Heart left ventricle (tissue), 16 donors: ENCODE data around the gene AUH. TPM values are rescaled to one million over a fixed set of nuclear protein-coding genes. Genes with fewer than 3 reads are reported as not detected.

Source experiments
- ATAC-seq, 4 donors: fragments of 200-7000 bp; cut with Tn5 transposase; one replicate each; pipeline ENCODE4 v1.9.1; 2020 to 2022; ENCODE audit warnings: moderate library complexity in 4 of 4, mild to moderate bottlenecking in 3 of 4, moderate number of reproducible peaks in 1 of 4
- DNase-seq, 5 donors: peaks; one replicate each; pipeline ENCODE4 v3.0.0-alpha.2; 2020
- H3K27ac ChIP-seq, 12 donors: fragments of 200-600 bp; sonication (generic) in 4 of 12; one replicate each; pipeline versions ENCODE4 v1.5.0 to v1.8.0; 2016 to 2022; ENCODE audit warnings: mild to moderate bottlenecking in 2 of 12
- H3K27me3 ChIP-seq, 9 donors: fragments of 200-600 bp; sonication (generic) in 2 of 9; one replicate each; pipeline versions ENCODE4 v1.5.1 to v1.8.0; 2016 to 2022; ENCODE audit warnings: mild to moderate bottlenecking in 3 of 9
- H3K36me3 ChIP-seq, 9 donors: fragments of 200-600 bp; sonication (generic) in 2 of 9; one replicate each; pipeline versions ENCODE4 v1.5.0 to v1.8.0; 2018 to 2022; ENCODE audit warnings: mild to moderate bottlenecking in 2 of 9
- H3K4me1 ChIP-seq, 12 donors: fragments of 200-600 bp; sonication (generic) in 4 of 12; one replicate each; pipeline versions ENCODE4 v1.5.0 to v1.8.0; 2016 to 2022; ENCODE audit warnings: mild to moderate bottlenecking in 3 of 12
- H3K4me3 ChIP-seq, 12 donors: fragments of 200-600 bp; sonication (generic) in 4 of 12; one replicate each; pipeline versions ENCODE4 v1.5.0 to v1.8.0; 2017 to 2022; ENCODE audit warnings: mild to moderate bottlenecking in 9 of 12, moderate library complexity in 4 of 12
- H3K9me3 ChIP-seq, 12 donors: fragments of 200-600 bp; sonication (generic) in 4 of 12; one replicate each; pipeline versions ENCODE4 v1.5.0 to v1.8.0; 2016 to 2022; ENCODE audit warnings: mild to moderate bottlenecking in 1 of 12
- CTCF ChIP-seq, 12 donors: fragments of 200-600 bp; sonication (generic) in 4 of 12; IDR thresholded peaks; one replicate each; pipeline versions ENCODE4 v1.5.0 to v1.8.0; 2018 to 2022; ENCODE audit warnings: antibody characterized with exemption in 12 of 12, mild to moderate bottlenecking in 5 of 12
- POLR2A ChIP-seq, 2 donors: fragments of 450-650 bp; IDR thresholded peaks; one replicate each; pipeline ENCODE4 v1.6.1; 2017; ENCODE audit warnings: antibody characterized with exemption in 2 of 2, mild to moderate bottlenecking in 2 of 2, moderate library complexity in 2 of 2
- whole genome bisulfite sequencing, 4 donors: extraction: QIAGEN DNeasy Blood & Tissue Kit in 2 of 4; methylation state at CpG; one replicate each; pipeline versions ENCODE4 v1.1.5 to v1.1.7; 2013 to 2018; 5-methylcytosine and 5-hydroxymethylcytosine counted together
- intact Hi-C, 10 donors: fragments of 100-400 bp; cut with DNase I; formaldehyde crosslinking; loops; one replicate each; pipeline versions ENCODE4 v1.11.1 to v1.14.2; 2022
- polyA plus RNA-seq, 2 donors: library from polyadenylated mRNA; stranded (reverse); fragments of 200-250 nt; gene quantifications; one replicate each; pipeline ENCODE4 v1.2.3, GENCODE V29; 2013
- total RNA-seq, 9 donors: library from RNA; depleted of rRNA in 2 of 9; stranded (reverse); fragments of >200 nt in 2 of 9; fragmentation: NEBNext Ultra II Directional in 3 of 9; extraction: Animal tissue kit (Norgen Biotek cat#: 25700) in 3 of 9; gene quantifications; one replicate each; pipeline versions ENCODE4 v1.1.0 to v1.2.4, GENCODE V29; 2016 to 2023
- donor health status: ischemic (EF 13 %, LVEDD 7.1; RV severe dilation, severe dysfunction).
- donor health status: healthy with polysubstance abuse.
- donor health status: DM: no; HTN: yes; CAD: no.
- donor health status: DM: no; HTN: no; CAD: no.
- donor health status: ischemic (EF 25% LVEDD 6.9; RV normal size, moderate dysfunction).
- donor health status: ischemic (EF 25% LVEDD 5.7; RV mildly dilated, moderate dysfunction).
- donor health status: healthy.
- donor health status: DM: yes; HTN: yes; CAD: no.
- donor health status: ischemic (EF 35%, LVEDD 5.7; RV mildly dilated, moderate dysfunction).
- donor health status: nonischemic (EF 11% LVEDD 7.7; RV severe dilation, severe dysfunction).
- donor health status: DM: yes; HTN: yes; CAD: no.
- donor health status: PGD.
- donor health status: ischemic (EF 29% LVEDD 5.4; RV normal size, mild dysfunction).
- donor health status: nonischemic (EF 23%, LVEDD 6.1; RV moderate dilation, normal function).

The AUH gene
- total and polyA plus RNA-seq, 11 donors = 19.0 to 54.7 (median 39.7) TPM

- Histone ChIP-seq H3K4me3 (no peak overlapping the region), H3K9me3 (no peaks in the 10 kb centered on the region), H3K27me3 (no peaks in the 10 kb centered on the region), H3K4me1 (peaks cover 0 to 10% (median 1%) of the 10 kb centered on the region in 12 donors), H3K36me3 (no peaks in the 10 kb centered on the region), H3K27ac (no peak overlapping the region)
- no peak for TF ChIP-seq CTCF (IDR thresholded peaks at IDR 0.05)
- no peak for TF ChIP-seq POLR2A (IDR thresholded peaks at IDR 0.05)
- intact Hi-C loops = no loop called here
- no peak for ATAC-seq
- WGBS, 4 donors = 95 to 98% (median 97%) methylated on average over 3 of the region's 3 CpGs
- no peak for DNase-seq
Measured at GRCh38 chr9:91276513-91276912, 85.2 kb downstream of the AUH start.

GRCh38 chr9:91275655-91276054 lies 86.1 kb downstream of the AUH start:
- Histone ChIP-seq H3K4me1 (peaks cover 0 to 10% (median 1%) of the 10 kb centered on the region in 12 donors), H3K27ac (no peak overlapping the region), H3K27me3 (no peaks in the 10 kb centered on the region), H3K4me3 (no peak overlapping the region), H3K36me3 (no peaks in the 10 kb centered on the region), H3K9me3 (no peaks in the 10 kb centered on the region)
- intact Hi-C loops = no loop called here
- TF ChIP-seq POLR2A (IDR thresholded peaks at IDR 0.05) (no peak), CTCF (IDR thresholded peaks at IDR 0.05) (no peak)
- ATAC-seq = no peak
- DNase-seq = no peak
- 91 to 95% (median 94%) methylated on average over 1 of the region's 1 CpG for WGBS, 4 donors

GRCh38 chr9:91274949-91275492 lies 86.7 kb downstream of the AUH start:
- H3K27me3 ChIP-seq = no peaks in the 10 kb centered on the region
- no peak overlapping the region for H3K27ac ChIP-seq
- WGBS, 4 donors = 83 to 93% (median 89%) methylated on average over 2 of the region's 2 CpGs
- ATAC-seq (no peak), DNase-seq (no peak)
- H3K4me3 ChIP-seq = no peak overlapping the region
- H3K4me1 ChIP-seq = peaks cover 0 to 9% (median 1%) of the 10 kb centered on the region in 12 donors
- H3K9me3 ChIP-seq = no peaks in the 10 kb centered on the region
- TF ChIP-seq POLR2A (IDR thresholded peaks at IDR 0.05) (no peak), CTCF (IDR thresholded peaks at IDR 0.05) (no peak)
- intact Hi-C loops = no loop called here
- H3K36me3 ChIP-seq = no peaks in the 10 kb centered on the region

DNA sequence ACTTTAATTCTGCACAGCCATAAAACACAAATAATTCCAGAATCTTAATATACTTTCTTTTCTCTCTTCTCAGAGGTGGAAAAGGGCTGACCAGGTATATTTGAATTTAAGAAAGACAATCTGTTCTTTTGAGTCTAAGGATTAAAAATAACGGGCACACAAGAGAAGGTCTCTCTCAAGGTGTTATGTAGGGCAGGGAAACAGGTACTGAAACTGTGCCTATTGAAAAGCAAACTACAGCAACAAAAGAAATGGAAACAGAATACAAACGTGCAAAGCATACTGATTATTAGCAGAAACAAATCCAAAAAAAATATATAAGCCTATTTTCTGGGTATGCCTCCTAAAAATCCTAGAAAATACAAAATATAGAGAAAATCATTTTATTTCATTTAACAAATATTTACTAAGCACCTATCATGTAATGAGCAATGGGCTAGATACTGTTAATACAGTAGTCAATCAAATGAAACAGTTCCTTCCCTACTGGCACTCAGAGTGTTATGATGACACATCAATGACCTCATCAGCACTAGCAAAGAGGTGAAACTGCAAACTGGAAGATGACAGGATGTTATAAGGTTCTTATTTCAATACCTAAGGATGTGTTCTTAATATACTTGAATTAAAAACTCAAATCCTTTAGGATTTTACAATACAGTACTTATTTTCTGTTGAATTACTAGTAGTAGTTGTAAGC lies 87.7 kb downstream of the AUH start:
- WGBS, 4 donors = 73 to 88% (median 80%) methylated on average over 2 of the region's 2 CpGs
- TF ChIP-seq CTCF (IDR thresholded peaks at IDR 0.05) = no peak
- TF ChIP-seq POLR2A (IDR thresholded peaks at IDR 0.05) = no peak
- no peak for DNase-seq
- Histone ChIP-seq H3K36me3 (no peaks in the 10 kb centered on the region), H3K9me3 (no peaks in the 10 kb centered on the region), H3K27ac (no peak overlapping the region), H3K27me3 (no peaks in the 10 kb centered on the region), H3K4me3 (no peak overlapping the region), H3K4me1 (peaks cover 0 to 8% (median 1%) of the 10 kb centered on the region in 12 donors)
- ATAC-seq = peak in 1 of 4 donors; percentile 41
- intact Hi-C loops = no loop called here
